Chondrocyte (in vitro differentiated cells): ENCODE results near the gene JMJD8. TPM values are rescaled to one million over a fixed set of nuclear protein-coding genes. Genes with fewer than 3 reads are reported as not detected.
A peak's percentile ranks its signal among the peaks of the same experiment; 100 is the strongest.

ENCODE experiments used
- DNase-seq: peaks from one replicate; pipeline ENCODE4 v3.0.0; 2021; ENCODE audit warnings: mixed read lengths, low spot score
- H3K27ac Mint-ChIP-seq: one replicate; pipeline ENCODE4 v1.8.0; 2021; ENCODE audit warnings: mild to moderate bottlenecking, moderate library complexity, mixed read lengths; ENCODE audit not compliant: unreplicated experiment
- H3K27me3 Mint-ChIP-seq: 2 replicates; pipeline ENCODE4 v1.8.0; 2021; ENCODE audit warnings: low read depth, mixed read lengths
- H3K36me3 Mint-ChIP-seq: 2 replicates; pipeline ENCODE4 v1.8.0; 2021; ENCODE audit warnings: low read depth, mixed read lengths
- H3K4me1 Mint-ChIP-seq: 2 replicates; pipeline ENCODE4 v1.8.0; 2021; ENCODE audit warnings: low read depth, mild to moderate bottlenecking, mixed read lengths
- H3K4me3 Mint-ChIP-seq: one replicate; pipeline ENCODE4 v1.8.0; 2021; ENCODE audit warnings: mild to moderate bottlenecking, moderate library complexity, mixed read lengths; ENCODE audit not compliant: unreplicated experiment
- H3K9me3 Mint-ChIP-seq: 2 replicates; pipeline ENCODE4 v1.8.0; 2021; ENCODE audit warnings: low read depth, mixed read lengths
- CTCF ChIP-seq: fragments of 200-600 bp; sonication (generic); IDR thresholded peaks from 2 replicates; pipeline ENCODE4 v1.5.0; 2021; ENCODE audit warnings: antibody characterized with exemption, mild to moderate bottlenecking, moderate library complexity
- total RNA-seq: library from RNA; stranded (reverse); gene quantifications from 3 replicates; pipeline ENCODE4 v1.2.1, GENCODE V29; 2021

The JMJD8 gene
- total RNA-seq, 1 donor from 2014 or later, result 39.2 TPM

GRCh38 chr16:680625-680945, 3.5 kb downstream of the JMJD8 start:
- peak overlapping the region; percentile 75 for H3K4me3 Mint-ChIP-seq
- H3K36me3 Mint-ChIP-seq, result peaks cover 8% of the 10 kb centered on the region
- no peaks in the 10 kb centered on the region for H3K27me3 Mint-ChIP-seq
- H3K9me3 Mint-ChIP-seq, result no peaks in the 10 kb centered on the region
- peak overlapping the region; percentile 71 for H3K27ac Mint-ChIP-seq
- no peak for TF ChIP-seq CTCF
- no peak for DNase-seq
- peaks cover 33% of the 10 kb centered on the region for H3K4me1 Mint-ChIP-seq

DNA sequence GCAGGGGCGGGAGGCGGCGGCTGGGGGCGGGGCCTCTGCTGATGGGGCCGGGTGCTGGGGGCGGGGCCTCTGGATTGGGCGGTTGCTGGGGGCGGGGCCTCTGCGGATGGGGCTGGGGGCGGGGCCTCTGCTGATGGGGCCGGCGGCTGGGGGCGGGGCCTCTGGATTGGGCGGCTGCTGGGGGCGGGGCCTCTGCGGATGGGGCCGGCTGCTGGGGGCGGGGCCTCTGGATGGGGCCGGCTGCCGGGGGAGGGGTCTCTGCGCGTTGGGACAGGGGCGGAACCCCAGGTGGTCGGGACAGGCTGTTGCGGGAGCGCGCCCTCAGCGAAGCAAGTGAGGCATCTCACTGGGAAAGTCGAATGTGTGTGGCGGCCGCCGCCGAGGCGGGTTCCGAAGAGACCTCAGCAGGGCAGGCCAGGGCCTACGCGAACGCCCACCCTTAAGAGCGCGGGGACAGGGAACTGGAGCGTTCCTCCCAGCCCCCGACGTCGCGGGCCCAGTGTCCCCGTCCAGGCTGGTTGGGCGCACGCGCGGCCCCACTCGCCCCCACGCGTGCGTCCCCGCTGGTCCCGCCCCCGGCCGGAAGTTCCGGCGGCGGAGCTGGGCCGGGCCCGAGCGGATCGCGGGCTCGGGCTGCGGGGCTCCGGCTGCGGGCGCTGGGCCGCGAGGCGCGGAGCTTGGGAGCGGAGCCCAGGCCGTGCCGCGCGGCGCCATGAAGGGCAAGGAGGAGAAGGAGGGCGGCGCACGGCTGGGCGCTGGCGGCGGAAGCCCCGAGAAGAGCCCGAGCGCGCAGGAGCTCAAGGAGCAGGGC, 4.1 kb downstream of the JMJD8 start, which contains the start of gene STUB1:
TSS of gene STUB1 (plus strand) at position 597 of the 811 bp plus-strand sequence. CDS start at position 713, 116 bp downstream.
- H3K4me1 Mint-ChIP-seq, result peaks cover 37% of the 10 kb centered on the region
- H3K27me3 Mint-ChIP-seq, result no peaks in the 10 kb centered on the region
- H3K9me3 Mint-ChIP-seq, result no peaks in the 10 kb centered on the region
- peak within 1 kb of the TSS; percentile 76 for H3K4me3 Mint-ChIP-seq
- no peak for TF ChIP-seq CTCF
- peak within 1 kb of the TSS; percentile 94 for H3K27ac Mint-ChIP-seq
- DNase-seq, result no peak
- peaks cover 8% of the 10 kb centered on the region for H3K36me3 Mint-ChIP-seq

GRCh38 chr16:678858-679813, 5.0 kb downstream of the JMJD8 start:
- H3K27ac Mint-ChIP-seq, result peak overlapping the region; percentile 93
- peak overlapping the region; percentile 76 for H3K4me3 Mint-ChIP-seq
- peaks cover 8% of the 10 kb centered on the region for H3K36me3 Mint-ChIP-seq
- H3K9me3 Mint-ChIP-seq, result no peaks in the 10 kb centered on the region
- no peak for TF ChIP-seq CTCF
- H3K4me1 Mint-ChIP-seq, result peaks cover 41% of the 10 kb centered on the region
- H3K27me3 Mint-ChIP-seq, result no peaks in the 10 kb centered on the region
- no peak for DNase-seq

- Mint-ChIP-seq H3K4me1 (peaks cover 38% of the 10 kb centered on the region), H3K27ac (no peak overlapping the region), H3K4me3 (no peak overlapping the region), H3K9me3 (no peaks in the 10 kb centered on the region), H3K27me3 (no peaks in the 10 kb centered on the region), H3K36me3 (peaks cover 8% of the 10 kb centered on the region)
- no peak for DNase-seq
- no peak for TF ChIP-seq CTCF
These were observed 5.8 kb downstream of the JMJD8 start for GRCh38 chr16:678209-678857.
